ENCODE results near the gene GUCY2D.

DNA sequence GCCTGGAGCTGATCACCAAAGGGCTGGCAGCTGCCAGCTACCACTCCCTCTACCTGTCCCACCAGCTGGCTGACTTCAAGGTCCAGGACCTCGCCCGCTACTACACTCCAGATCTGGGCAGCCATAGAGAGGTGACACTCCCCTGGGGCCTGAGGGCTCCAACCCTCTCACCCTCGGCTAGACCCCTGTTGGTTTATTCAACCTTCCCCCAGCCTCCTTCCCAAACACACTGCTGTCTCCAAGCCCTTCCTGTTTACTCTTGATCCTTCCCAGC lies 67.1 kb downstream of the GUCY2D start:
- TF ChIP-seq CTCF (IDR thresholded peaks at IDR 0.05) (no peak), POLR2AphosphoS5 (IDR thresholded peaks at IDR 0.05; ENCODE audit: insufficient read depth in 1 of 2, low read depth in 1 of 2) (no peak), POLR2A (IDR thresholded peaks at IDR 0.05) (no peak)
